22Rv1 (cell line): ENCODE results near the gene PRODH2.
A peak's percentile ranks its signal among the peaks of the same experiment; 100 is the strongest.

ENCODE experiments used
- H3K27ac ChIP-seq: fragments of 450-650 bp; 2 replicates; pipeline ENCODE4 v1.5.1; 2017
- ZFX ChIP-seq: fragments of 450-650 bp; IDR thresholded peaks from 2 replicates; pipeline ENCODE4 v1.6.1; 2017; ENCODE audit warnings: antibody characterized with exemption, borderline replicate concordance
- TF ChIP-seq, protein P1 (sequence below): fragments of 450-650 bp; IDR thresholded peaks from 2 replicates; pipeline ENCODE4 v1.5.1; 2017; ENCODE audit warnings: mild to moderate bottlenecking

Gene PRODH2

DNA sequence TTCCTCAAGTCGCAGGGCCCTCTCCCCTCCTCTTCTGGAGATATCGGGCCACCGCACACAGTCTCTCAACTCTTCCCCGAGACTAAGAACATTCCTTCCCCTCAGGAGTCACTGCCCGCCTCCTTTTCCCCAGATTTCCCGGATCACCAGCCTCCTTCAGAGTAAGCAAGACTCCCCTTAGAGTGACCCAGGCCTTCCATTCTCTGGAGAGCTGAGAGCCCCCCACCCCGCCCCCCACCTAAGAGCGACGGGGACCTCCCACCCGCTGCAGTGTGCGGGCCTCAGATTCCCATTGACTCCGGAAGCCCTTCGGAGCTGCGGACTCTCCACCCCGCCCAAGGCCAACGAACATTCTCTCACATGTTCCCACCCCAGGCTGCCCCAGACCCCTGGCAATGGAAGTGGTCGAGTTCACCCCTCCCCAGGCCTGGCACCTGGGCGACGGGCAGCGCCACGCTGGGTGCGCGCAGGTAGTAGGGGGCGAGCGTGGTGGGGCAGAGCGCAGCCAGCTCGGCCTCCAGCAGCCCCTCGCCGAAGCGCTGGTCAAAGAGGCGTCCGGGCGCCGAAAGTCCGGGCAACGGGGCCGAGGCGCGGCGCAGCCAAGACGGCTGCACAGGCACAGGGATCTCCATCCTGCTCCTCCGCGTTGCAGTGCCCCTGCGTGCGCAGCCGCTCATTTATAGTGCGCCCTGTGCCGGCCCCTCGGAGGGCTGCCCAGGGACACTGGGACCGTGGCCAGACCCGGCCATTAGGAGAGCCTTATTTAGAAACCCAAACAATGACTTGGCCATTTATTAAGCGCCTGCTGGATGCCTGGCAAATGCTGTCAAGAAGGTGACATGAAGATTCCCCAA, 56.0 kb downstream of the PRODH2 start, which contains the start of gene HSPB6:
Gene HSPB6, minus strand, starts transcription at position 653 of the 854 bp plus-strand sequence. Its CDS starts 21 bp downstream, at position 632.
- no peak for TF ChIP-seq ZFX
- TF ChIP-seq, protein P1, sequence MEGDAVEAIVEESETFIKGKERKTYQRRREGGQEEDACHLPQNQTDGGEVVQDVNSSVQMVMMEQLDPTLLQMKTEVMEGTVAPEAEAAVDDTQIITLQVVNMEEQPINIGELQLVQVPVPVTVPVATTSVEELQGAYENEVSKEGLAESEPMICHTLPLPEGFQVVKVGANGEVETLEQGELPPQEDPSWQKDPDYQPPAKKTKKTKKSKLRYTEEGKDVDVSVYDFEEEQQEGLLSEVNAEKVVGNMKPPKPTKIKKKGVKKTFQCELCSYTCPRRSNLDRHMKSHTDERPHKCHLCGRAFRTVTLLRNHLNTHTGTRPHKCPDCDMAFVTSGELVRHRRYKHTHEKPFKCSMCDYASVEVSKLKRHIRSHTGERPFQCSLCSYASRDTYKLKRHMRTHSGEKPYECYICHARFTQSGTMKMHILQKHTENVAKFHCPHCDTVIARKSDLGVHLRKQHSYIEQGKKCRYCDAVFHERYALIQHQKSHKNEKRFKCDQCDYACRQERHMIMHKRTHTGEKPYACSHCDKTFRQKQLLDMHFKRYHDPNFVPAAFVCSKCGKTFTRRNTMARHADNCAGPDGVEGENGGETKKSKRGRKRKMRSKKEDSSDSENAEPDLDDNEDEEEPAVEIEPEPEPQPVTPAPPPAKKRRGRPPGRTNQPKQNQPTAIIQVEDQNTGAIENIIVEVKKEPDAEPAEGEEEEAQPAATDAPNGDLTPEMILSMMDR, result no peak
- peak within 1 kb of the TSS; percentile 97 for H3K27ac ChIP-seq

GRCh38 chr19:35755550-35756376, 56.9 kb downstream of the PRODH2 start:
- peak overlapping the region; percentile 97 for H3K27ac ChIP-seq

GRCh38 chr19:35755131-35755549, 57.5 kb downstream of the PRODH2 start:
- no peak for TF ChIP-seq ZFX
- H3K27ac ChIP-seq, result peak overlapping the region; percentile 97

More at GRCh38 chr19:35755550-35756376, 56.9 kb downstream of the PRODH2 start:
- TF ChIP-seq ZFX, result no peak
- TF ChIP-seq, protein P1, result no peak

DNA sequence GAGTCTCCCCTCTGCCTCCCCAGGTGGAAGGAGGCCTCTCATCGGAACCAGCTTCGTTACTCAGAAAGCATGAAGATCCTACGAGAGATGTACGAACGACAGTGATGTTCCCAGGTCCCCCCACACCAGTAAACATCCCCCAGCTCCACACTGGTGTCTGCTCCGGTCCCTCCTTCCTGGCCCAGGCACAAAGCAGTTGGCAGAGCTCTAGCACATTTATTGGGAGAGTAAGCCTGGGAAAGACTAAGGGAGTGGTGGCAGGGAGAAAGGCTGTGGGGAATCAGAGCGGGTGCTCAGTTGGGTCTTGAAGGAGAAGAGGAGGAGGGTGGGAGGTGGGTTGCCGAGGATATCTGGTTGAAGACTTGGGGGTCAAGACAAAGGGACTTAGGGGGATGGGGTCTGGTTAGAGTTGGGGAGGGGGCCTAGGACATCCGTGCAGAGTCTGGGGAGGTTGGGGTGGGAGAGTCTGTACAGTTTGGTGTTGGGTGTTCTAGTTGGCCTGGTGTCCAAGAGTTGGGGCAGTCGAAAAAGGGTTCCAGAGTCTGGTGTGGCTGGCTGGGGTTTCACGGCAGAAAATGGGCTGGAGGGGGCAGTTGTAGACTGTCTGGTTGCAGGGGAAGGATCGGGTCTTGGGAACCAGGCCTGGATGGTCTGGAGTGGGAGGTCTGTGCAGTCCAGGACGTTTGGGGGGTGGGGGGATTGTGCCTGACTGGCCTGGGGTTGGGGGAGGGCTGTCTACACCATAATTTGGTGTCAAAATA, 58.1 kb downstream of the PRODH2 start:
- H3K27ac ChIP-seq, result peak overlapping the region; percentile 97
- no peak for TF ChIP-seq ZFX
- TF ChIP-seq, protein P1, result no peak

- peak overlapping the region; percentile 97 for H3K27ac ChIP-seq
- TF ChIP-seq, protein P1, result no peak
- TF ChIP-seq ZFX, result no peak
Observed at GRCh38 chr19:35753634-35754369, 58.8 kb downstream of the PRODH2 start.

DNA sequence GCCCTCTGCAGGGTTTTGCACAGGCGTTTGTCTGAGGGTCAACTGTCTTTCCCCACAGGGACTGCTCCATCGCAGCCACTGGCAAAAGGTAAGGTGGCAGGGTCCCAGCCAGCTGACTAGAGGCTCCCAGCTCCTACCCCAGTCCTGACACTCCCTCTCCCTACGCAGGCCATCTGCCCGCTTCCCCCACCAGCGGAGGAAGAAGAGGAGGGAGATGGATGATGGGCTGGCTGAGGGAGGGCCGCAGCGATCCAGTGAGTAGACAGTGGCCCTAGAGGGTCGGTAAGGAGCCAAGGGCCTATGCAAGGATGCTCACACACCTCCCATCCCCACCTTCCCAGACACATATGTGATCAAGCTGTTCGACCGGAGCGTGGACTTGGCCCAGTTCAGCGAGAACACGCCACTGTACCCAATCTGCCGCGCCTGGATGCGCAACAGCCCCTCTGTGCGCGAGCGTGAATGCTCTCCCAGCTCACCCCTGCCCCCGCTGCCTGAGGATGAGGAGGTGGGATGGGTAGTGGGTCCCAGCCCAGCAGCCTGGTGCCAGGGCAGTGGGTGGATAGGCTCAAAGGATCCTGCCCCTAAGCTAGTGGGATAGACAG, 59.8 kb downstream of the PRODH2 start:
- peak overlapping the region; percentile 97; the same call in 1 of the 2 replicates for H3K27ac ChIP-seq
- TF ChIP-seq ZFX, result no peak
- TF ChIP-seq, protein P1, result no peak
